SU-DHL-6 (cell line): ENCODE data around the gene HERC3.

Experiments used
- CTCF ChIP-seq: fragments of 200-600 bp; sonication (generic); IDR thresholded peaks from one replicate; pipeline ENCODE4 v1.5.1; 2017; ENCODE audit warnings: antibody characterized with exemption, mild to moderate bottlenecking, low read length, moderate library complexity; ENCODE audit not compliant: insufficient read depth, poor library complexity, severe bottlenecking
- EZH2phosphoT487 ChIP-seq: fragments of 200-600 bp; sonication (generic), shearing (Covaris generic); conservative IDR thresholded peaks from 2 replicates; pipeline ENCODE4 v1.6.1; 2018; ENCODE audit warnings: mild to moderate bottlenecking, antibody characterized with exemption, low read length, moderate library complexity, mixed read lengths

- no peak for TF ChIP-seq EZH2phosphoT487
- TF ChIP-seq CTCF = no peak
Measured at GRCh38 chr4:88728146-88728545, 135.9 kb downstream of the HERC3 start.
